DND-41 (cell line): Measurements from ENCODE around the gene UCKL1.
A peak's percentile ranks its signal among the peaks of the same experiment; 100 is the strongest.
"Not testable (repeated sequence)": the region's sequence is repeated elsewhere in the genome, so short reads cannot be mapped to it uniquely, and the experiment has no call there.

ENCODE experiments used
- ATAC-seq: fragments of 200-7000 bp; cut with Tn5 transposase; 3 replicates; pipeline ENCODE4 v1.9.1; 2021; ENCODE audit warnings: low read depth; ENCODE audit not compliant: insufficient read depth
- DNase-seq: peaks from one replicate; pipeline ENCODE4 v3.0.0-alpha.2; 2020
- H2AFZ ChIP-seq: 2 replicates; pipeline ENCODE4 v1.6.0; 2012; ENCODE audit warnings: low read depth, low read length
- H3K27ac ChIP-seq: 2 replicates; pipeline ENCODE4 v1.5.1; 2012; ENCODE audit warnings: low read length, inconsistent platforms
- H3K27me3 ChIP-seq: fragments of 200-600 bp; sonication (generic); 2 replicates; pipeline ENCODE4 v1.6.0; 2012; ENCODE audit warnings: low read length, mild to moderate bottlenecking, inconsistent platforms; ENCODE audit not compliant: insufficient read depth, poor library complexity
- H3K36me3 ChIP-seq: 2 replicates; pipeline ENCODE4 v1.5.1; 2012; ENCODE audit warnings: low read length, inconsistent platforms; ENCODE audit not compliant: insufficient read depth
- H3K4me1 ChIP-seq: 2 replicates; pipeline ENCODE4 v1.5.1; 2012; ENCODE audit warnings: mild to moderate bottlenecking, low read length; ENCODE audit not compliant: insufficient read depth
- H3K4me2 ChIP-seq: 2 replicates; pipeline ENCODE4 v1.6.0; 2012; ENCODE audit warnings: mild to moderate bottlenecking, moderate library complexity, low read length, inconsistent platforms; ENCODE audit not compliant: insufficient read depth
- H3K4me3 ChIP-seq, 2 experiments: fragments of 200-600 bp in 1 of 2; shearing (Covaris generic) in 1 of 2; 2 replicates each; pipeline ENCODE4 v1.5.1; 2012 to 2016; ENCODE audit warnings: inconsistent platforms in 2 of 2, low read length in 2 of 2, mild to moderate bottlenecking in 2 of 2, low read depth in 1 of 2, moderate library complexity in 1 of 2
- H3K79me2 ChIP-seq: 2 replicates; pipeline ENCODE4 v1.6.0; 2012; ENCODE audit warnings: low read length, inconsistent platforms; ENCODE audit not compliant: insufficient read depth
- H3K9ac ChIP-seq: 2 replicates; pipeline ENCODE4 v1.6.0; 2012; ENCODE audit warnings: low read depth, mild to moderate bottlenecking, inconsistent platforms, low read length, moderate library complexity
- H3K9me3 ChIP-seq: 2 replicates; pipeline ENCODE4 v1.5.1; 2012; ENCODE audit warnings: low read length, moderate library complexity, mild to moderate bottlenecking, inconsistent platforms; ENCODE audit not compliant: insufficient read depth, severe bottlenecking
- H4K20me1 ChIP-seq: 2 replicates; pipeline ENCODE4 v1.6.0; 2012; ENCODE audit warnings: low read length; ENCODE audit not compliant: insufficient read depth
- CTCF ChIP-seq: IDR thresholded peaks from 2 replicates; pipeline ENCODE4 v1.5.1; 2012; ENCODE audit warnings: borderline replicate concordance, low read length, moderate library complexity, mild to moderate bottlenecking; ENCODE audit not compliant: poor library complexity, severe bottlenecking; ENCODE audit errors: extremely low read depth
- EZH2 ChIP-seq: IDR thresholded peaks from 3 replicates; pipeline ENCODE4 v1.6.1; 2012; ENCODE audit warnings: borderline replicate concordance, low read depth, mild to moderate bottlenecking, moderate library complexity, low read length, inconsistent platforms; ENCODE audit not compliant: severe bottlenecking

UCKL1 gene

GRCh38 chr20:63976980-63977738 lies 20.9 kb upstream of the UCKL1 start:
- Histone ChIP-seq H3K4me3 (no peak overlapping the region), H3K4me1 (peaks cover 34% of the 10 kb centered on the region), H3K36me3 (peaks cover 21% of the 10 kb centered on the region), H3K79me2 (peaks cover 17% of the 10 kb centered on the region), H2AFZ (no peak overlapping the region), H3K9ac (no peak overlapping the region), H3K27ac (peak overlapping the region; percentile 20; the same call in 1 of the 2 replicates), H4K20me1 (peaks cover 8% of the 10 kb centered on the region; the same call in 1 of the 2 replicates), H3K9me3 (no peaks in the 10 kb centered on the region), H3K27me3 (no peaks in the 10 kb centered on the region), H3K4me2 (peak overlapping the region; percentile 89; the same call in 1 of the 2 replicates)
- no peak for TF ChIP-seq EZH2
- no peak for TF ChIP-seq CTCF
- DNase-seq, result no peak
- no peak for ATAC-seq

GRCh38 chr20:63976511-63976910 lies 20.3 kb upstream of the UCKL1 start:
- Histone ChIP-seq H3K36me3 (peaks cover 21% of the 10 kb centered on the region), H3K79me2 (peaks cover 11% of the 10 kb centered on the region), H3K4me1 (peaks cover 27% of the 10 kb centered on the region)
- H3K9ac ChIP-seq, H3K4me3 ChIP-seq, H4K20me1 ChIP-seq, ATAC-seq, H2AFZ ChIP-seq, H3K9me3 ChIP-seq, H3K27me3 ChIP-seq, H3K4me2 ChIP-seq, DNase-seq, H3K27ac ChIP-seq: not testable (repeated sequence)

- no peak for ATAC-seq
- no peak for DNase-seq
- Histone ChIP-seq H3K4me1 (peaks cover 21% of the 10 kb centered on the region), H3K27me3 (no peaks in the 10 kb centered on the region), H3K4me3 (no peak overlapping the region), H3K79me2 (0 out of 2 replicates have a peak, but pooled peaks cover 2% of the 10 kb centered on the region), H3K9me3 (no peaks in the 10 kb centered on the region), H2AFZ (no peak overlapping the region), H4K20me1 (no peaks in the 10 kb centered on the region), H3K27ac (no peak overlapping the region), H3K9ac (no peak overlapping the region), H3K36me3 (peaks cover 21% of the 10 kb centered on the region; the same call in 1 of the 2 replicates), H3K4me2 (no peak overlapping the region)
- TF ChIP-seq CTCF (no peak), EZH2 (no peak)
Observed at GRCh38 chr20:63974402-63975200, 18.4 kb upstream of the UCKL1 start.
